ENCODE measurements around the gene LRRC15. TPM values are rescaled to one million over a fixed set of nuclear protein-coding genes. Genes with fewer than 3 reads are reported as not detected.
A peak's percentile ranks its signal among the peaks of the same experiment; 100 is the strongest.

The LRRC15 gene
- total RNA-seq, 8 experiments from 2014 or later, result 0.05 to 0.71 (median 0.21) TPM

DNA sequence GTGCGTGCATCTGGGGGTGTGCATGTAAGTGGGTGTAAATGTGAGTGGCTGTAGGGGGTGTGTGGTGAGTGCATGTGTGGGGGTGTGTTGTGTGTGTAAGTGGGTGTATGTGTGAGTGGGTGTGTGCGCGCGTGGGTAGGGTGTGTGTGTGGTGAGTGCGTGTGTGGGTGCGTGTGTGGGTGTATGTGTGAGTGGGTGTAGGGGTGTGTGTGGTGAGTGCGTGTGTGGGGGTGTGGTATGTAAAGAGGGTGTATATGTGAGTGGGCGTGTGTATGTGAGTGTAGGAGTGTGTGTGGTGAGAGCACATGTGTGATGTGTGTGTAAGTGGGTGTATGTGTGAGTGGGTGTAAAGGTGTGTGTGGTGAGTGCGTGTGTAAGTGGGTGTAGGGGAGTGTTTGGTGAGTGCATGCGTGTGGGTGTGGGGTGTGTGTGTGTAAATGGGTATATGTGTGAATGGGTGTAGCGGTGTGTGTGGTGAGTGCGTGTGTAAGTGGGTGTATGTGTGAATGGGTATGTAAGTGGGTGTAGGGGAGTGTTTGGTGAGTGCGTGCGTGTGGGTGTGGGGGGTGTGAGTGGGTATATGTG lies 17.5 kb downstream of the LRRC15 start:
- ATAC-seq (replicated peaks in 6 of 8), result no peak
- H3K27ac ChIP-seq, result peak overlapping the region in 1 of 2 donors; percentile 89
- H3K4me1 ChIP-seq (replicated peaks in 1 of 2), result peaks cover 4 to 16% of the 10 kb centered on the region in 2 donors
- H3K4me3 ChIP-seq, result no peak overlapping the region
- WGBS, 10 experiments, result 33 to 100% (median 100%) methylated on average over 1 to 4 of the region's 14 CpGs; no CpG with 5 or more reads in 2 of the 10 experiments
- in situ Hi-C loops (cut with MboI; ENCODE audit: low pct_unique_long_range_greater_than_20kb in 2 of 9, low sequenced_read_pairs in 9 of 9, unreplicated experiment in 9 of 9), result no loop called here

DNA sequence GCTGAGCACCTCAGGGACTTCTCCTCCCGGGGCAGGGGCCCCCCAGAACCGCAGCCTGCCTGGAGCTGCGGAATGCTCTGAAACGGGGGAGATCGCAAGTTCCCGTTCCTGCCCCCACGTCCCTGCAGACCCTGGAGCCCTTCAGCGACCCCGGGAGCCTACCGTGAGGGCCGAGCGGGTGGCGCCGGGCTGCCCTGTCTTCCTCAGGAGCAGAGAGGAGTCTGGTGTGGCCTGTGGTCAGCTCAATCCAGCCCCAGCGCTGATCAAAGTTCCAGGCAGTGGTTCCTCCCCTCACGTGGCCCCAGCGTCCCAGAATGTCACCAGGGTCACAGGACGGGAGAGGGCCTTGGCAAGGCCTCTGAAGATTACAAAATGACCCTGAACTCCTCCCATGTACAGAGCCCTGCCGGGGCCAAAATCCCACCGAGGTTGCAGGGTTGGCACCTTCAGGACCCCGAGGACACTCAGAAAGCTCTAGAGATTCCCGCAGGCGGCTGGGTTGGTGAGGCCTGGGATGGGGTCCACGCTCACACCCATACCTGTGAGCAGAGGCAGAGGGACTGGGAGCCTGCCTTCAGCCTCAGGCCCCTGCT lies 18.4 kb downstream of the LRRC15 start, which contains the start of gene CPN2:
Gene CPN2, minus strand, starts transcription at position 249 of the 593 bp plus-strand sequence. CDS start 8,626 bp downstream, outside the sequence.
- in situ Hi-C loops (cut with MboI; ENCODE audit: low pct_unique_long_range_greater_than_20kb in 2 of 9, low sequenced_read_pairs in 9 of 9, unreplicated experiment in 9 of 9), result no loop called here

GRCh38 chr3:194350726-194351071 lies 18.8 kb downstream of the LRRC15 start:
- no peak overlapping the region for H3K27ac ChIP-seq
- H3K4me1 ChIP-seq (replicated peaks in 1 of 2), result peaks cover 4 to 16% of the 10 kb centered on the region in 2 donors
- no peak for ATAC-seq (replicated peaks in 6 of 8)
- H3K4me3 ChIP-seq, result no peak overlapping the region
- 80 to 100% (median 94%) methylated on average over 1 to 3 of the region's 3 CpGs; no CpG with 5 or more reads in 7 of the 10 experiments for WGBS, 10 experiments
- in situ Hi-C loops (cut with MboI; ENCODE audit: low pct_unique_long_range_greater_than_20kb in 2 of 9, low sequenced_read_pairs in 9 of 9, unreplicated experiment in 9 of 9), result no loop called here

More for the DNA sequence above, 18.4 kb downstream of the LRRC15 start, which contains the start of gene CPN2:
- WGBS, 10 experiments, result 67 to 90% (median 86%) methylated on average over 2 to 13 of the region's 24 CpGs; no CpG with 5 or more reads in 3 of the 10 experiments
- no peak for ATAC-seq (replicated peaks in 6 of 8)
- Histone ChIP-seq H3K4me3 (no peak within 1 kb of the TSS), H3K4me1 (replicated peaks in 1 of 2) (peaks cover 4 to 16% of the 10 kb centered on the region in 2 donors), H3K27ac (peak within 1 kb of the TSS in 1 of 2 donors; percentile 89)

DNA sequence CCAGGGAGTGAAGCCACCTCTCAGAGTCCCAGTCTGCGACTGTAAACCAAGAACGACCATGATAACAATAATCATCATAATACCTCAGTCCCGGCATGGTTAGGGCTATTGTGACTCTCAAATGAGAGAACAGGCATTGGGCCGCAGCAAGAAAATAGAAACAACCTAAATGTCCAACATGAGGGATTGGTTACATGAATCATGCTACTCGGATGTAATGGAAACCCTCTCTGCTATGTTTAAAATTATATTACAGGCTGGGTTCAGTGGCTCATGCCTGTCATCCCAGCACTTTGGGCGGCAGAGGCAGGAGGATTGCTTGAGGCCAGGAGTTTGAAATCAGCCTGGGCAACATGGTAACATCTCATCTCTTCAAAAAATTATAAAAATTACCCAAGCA lies 21.2 kb downstream of the LRRC15 start:
- Histone ChIP-seq H3K4me3 (no peak overlapping the region), H3K27ac (no peak overlapping the region), H3K4me1 (replicated peaks in 1 of 2) (peaks cover 4 to 9% of the 10 kb centered on the region in 2 donors)
- 17 to 89% (median 73%) methylated on average over 1 to 5 of the region's 6 CpGs; no CpG with 5 or more reads in 4 of the 10 experiments for WGBS, 10 experiments
- in situ Hi-C loops (cut with MboI; ENCODE audit: low pct_unique_long_range_greater_than_20kb in 2 of 9, low sequenced_read_pairs in 9 of 9, unreplicated experiment in 9 of 9), result loop anchor here in 4 of 9 experiments (25.0 kb wide), 1 partner anchor 239 kb away; no protein-coding TSS in a partner anchor
- ATAC-seq (replicated peaks in 6 of 8), result no peak

- H3K4me3 ChIP-seq, result no peak overlapping the region
- peak; percentile 32 to 70 (median 64) for ATAC-seq (replicated peaks in 6 of 8)
- in situ Hi-C loops (cut with MboI; ENCODE audit: low pct_unique_long_range_greater_than_20kb in 2 of 9, low sequenced_read_pairs in 9 of 9, unreplicated experiment in 9 of 9), result loop anchor here in 4 of 9 experiments (25.0 kb wide), 1 partner anchor 241 kb away; no protein-coding TSS in a partner anchor
- H3K4me1 ChIP-seq (replicated peaks in 1 of 2), result no peaks in the 10 kb centered on the region
- WGBS, 10 experiments, result 10 to 100% (median 85%) methylated on average over 1 to 2 of the region's 5 CpGs; no CpG with 5 or more reads in 6 of the 10 experiments
- no peak overlapping the region for H3K27ac ChIP-seq
These were observed 22.9 kb downstream of the LRRC15 start for GRCh38 chr3:194346621-194347020.

- H3K4me3 ChIP-seq, result no peak overlapping the region
- in situ Hi-C loops (cut with MboI; ENCODE audit: low pct_unique_long_range_greater_than_20kb in 2 of 9, low sequenced_read_pairs in 9 of 9, unreplicated experiment in 9 of 9), result loop anchor here in 4 of 9 experiments (25.0 kb wide), 1 partner anchor 241 kb away; no protein-coding TSS in a partner anchor
- no peak for ATAC-seq (replicated peaks in 6 of 8)
- WGBS, 10 experiments, result 80 to 85% methylated on average over 1 to 6 of the region's 9 CpGs; no CpG with 5 or more reads in 8 of the 10 experiments
- H3K4me1 ChIP-seq (replicated peaks in 1 of 2), result no peaks in the 10 kb centered on the region
- no peak overlapping the region for H3K27ac ChIP-seq
These were observed 23.5 kb downstream of the LRRC15 start for GRCh38 chr3:194346035-194346434.

DNA sequence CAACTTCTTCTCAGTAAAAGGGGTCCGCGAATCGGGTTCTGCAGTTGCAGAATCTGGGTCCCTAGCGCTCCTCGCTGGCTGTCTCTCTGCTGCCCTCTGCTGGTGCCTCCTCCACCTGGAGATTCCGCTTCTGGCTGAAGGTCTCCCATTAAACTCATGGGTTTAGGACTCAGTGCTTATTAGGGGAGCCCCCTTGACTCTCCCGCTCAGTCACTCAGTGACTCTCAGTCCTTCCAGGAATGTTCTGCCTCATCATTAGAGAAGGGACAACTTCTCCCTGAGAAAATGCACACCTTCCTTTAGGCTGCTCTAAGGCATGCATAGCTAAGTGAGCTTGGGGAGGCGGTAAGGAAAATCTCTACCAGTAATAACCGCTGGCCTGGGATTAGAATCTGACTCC lies 25.5 kb downstream of the LRRC15 start:
- in situ Hi-C loops (cut with MboI; ENCODE audit: low pct_unique_long_range_greater_than_20kb in 2 of 9, low sequenced_read_pairs in 9 of 9, unreplicated experiment in 9 of 9), result loop anchor here in 4 of 9 experiments (25.0 kb wide), 1 partner anchor 243 kb away; no protein-coding TSS in a partner anchor
- ATAC-seq (replicated peaks in 6 of 8), result peak; percentile 64 to 85 (median 70)
- Histone ChIP-seq H3K27ac (no peak overlapping the region), H3K4me3 (no peak overlapping the region), H3K4me1 (replicated peaks in 1 of 2) (peaks cover 3 to 15% of the 10 kb centered on the region in 2 donors)
- 0 to 48% (median 21%) methylated on average over 1 to 7 of the region's 9 CpGs for WGBS, 10 experiments

DNA sequence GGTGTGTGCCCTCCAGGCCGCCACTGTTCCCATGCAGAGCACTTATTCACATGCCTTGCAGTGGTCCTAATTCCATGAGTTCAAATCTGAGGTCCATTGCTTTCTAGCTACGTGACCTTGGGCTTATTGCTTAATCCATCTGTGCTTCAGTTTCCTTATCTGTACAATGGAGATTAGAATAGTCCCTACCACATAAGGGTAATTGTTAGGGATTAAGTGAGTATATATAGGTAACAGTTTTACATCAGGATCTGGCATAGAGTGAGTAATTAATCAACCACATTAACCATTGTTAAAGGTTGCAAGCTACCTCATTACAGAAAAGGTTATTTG lies 26.0 kb downstream of the LRRC15 start:
- ATAC-seq (replicated peaks in 6 of 8), result no peak
- in situ Hi-C loops (cut with MboI; ENCODE audit: low pct_unique_long_range_greater_than_20kb in 2 of 9, low sequenced_read_pairs in 9 of 9, unreplicated experiment in 9 of 9), result loop anchor here in 4 of 9 experiments (25.0 kb wide), 1 partner anchor 244 kb away; no protein-coding TSS in a partner anchor
- WGBS, 10 experiments, result 40 to 100% (median 78%) methylated on average over 1 to 2 of the region's 2 CpGs; no CpG with 5 or more reads in 4 of the 10 experiments

DNA sequence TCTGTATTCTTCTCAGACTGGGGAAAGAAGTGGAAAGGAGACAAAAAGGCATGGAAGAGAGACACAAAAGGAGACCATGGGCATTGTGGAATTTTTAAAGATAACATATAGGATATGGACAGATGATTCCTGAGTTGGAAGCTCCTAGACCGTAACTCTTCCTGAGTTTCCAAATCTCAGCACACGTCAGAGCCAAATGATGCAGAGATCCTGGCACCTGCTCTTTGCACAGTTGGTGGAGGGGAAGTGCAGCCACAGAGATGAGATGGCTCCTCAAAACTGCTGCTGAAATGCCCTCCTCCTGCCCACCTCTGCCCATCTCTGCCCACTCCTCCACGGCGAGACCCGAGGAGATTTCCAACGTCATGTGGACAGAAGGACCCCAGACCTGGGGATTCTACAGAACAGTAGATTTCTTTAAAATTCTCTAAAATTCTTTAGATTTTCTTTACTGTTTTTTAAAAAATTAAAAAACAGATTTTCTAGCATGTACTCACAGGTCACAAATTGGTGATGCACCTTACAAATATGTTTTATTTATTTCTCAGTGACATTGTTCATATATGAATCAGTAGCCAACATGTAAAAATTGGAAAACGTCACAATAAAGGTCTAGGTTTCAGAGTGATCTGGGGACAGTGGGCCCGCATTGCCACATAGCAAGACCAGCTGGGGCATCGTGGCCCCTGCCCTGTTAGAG lies 26.5 kb downstream of the LRRC15 start:
- in situ Hi-C loops (cut with MboI; ENCODE audit: low pct_unique_long_range_greater_than_20kb in 2 of 9, low sequenced_read_pairs in 9 of 9, unreplicated experiment in 9 of 9), result loop anchor here in 4 of 9 experiments (25.0 kb wide), 1 partner anchor 244 kb away; no protein-coding TSS in a partner anchor
- Histone ChIP-seq H3K4me1 (replicated peaks in 1 of 2) (peaks cover 3 to 15% of the 10 kb centered on the region in 2 donors), H3K27ac (no peak overlapping the region), H3K4me3 (no peak overlapping the region)
- ATAC-seq (replicated peaks in 6 of 8), result no peak
- 37 to 100% (median 89%) methylated on average over 2 to 5 of the region's 9 CpGs; no CpG with 5 or more reads in 1 of the 10 experiments for WGBS, 10 experiments

More for the DNA sequence above, 26.0 kb downstream of the LRRC15 start:
- no peak overlapping the region for H3K27ac ChIP-seq
- H3K4me3 ChIP-seq, result no peak overlapping the region
- peaks cover 3 to 15% of the 10 kb centered on the region in 2 donors for H3K4me1 ChIP-seq (replicated peaks in 1 of 2)

DNA sequence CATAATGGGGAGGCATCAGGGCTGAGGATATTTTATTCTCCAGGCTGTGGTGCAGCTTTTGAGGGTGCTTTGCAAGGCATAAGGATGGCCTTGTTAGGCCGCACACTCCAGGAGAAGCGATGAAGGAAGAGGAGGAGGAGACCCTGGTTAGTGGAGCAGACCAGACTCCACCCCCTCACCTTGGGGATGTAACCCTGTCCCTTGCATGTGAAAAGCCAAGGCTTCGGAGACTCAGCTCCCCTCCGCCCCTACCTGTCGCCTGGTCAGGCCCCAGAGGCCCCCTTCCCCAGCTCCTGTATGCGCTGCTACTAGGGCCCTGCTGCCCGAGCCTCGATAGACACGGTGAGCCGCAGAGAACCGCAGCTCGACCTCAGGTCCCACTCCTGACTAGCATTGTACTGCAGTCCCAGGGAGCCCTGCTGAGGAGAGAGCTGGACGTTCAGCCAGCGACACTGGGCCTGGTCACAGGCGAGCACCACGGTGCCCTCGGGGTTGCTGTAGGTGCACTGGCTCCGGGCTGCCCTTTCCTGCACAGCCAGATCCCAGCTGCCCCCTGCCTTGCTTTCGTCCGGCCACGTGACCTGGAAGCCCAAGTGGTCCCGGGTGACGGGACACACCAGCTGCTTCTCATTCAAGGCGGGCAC lies 28.7 kb downstream of the LRRC15 start:
- in situ Hi-C loops (cut with MboI; ENCODE audit: low pct_unique_long_range_greater_than_20kb in 2 of 9, low sequenced_read_pairs in 9 of 9, unreplicated experiment in 9 of 9), result loop anchor here in 4 of 9 experiments (25.0 kb wide), 1 partner anchor 246 kb away; no protein-coding TSS in a partner anchor
- 53 to 100% (median 87%) methylated on average over 3 to 13 of the region's 24 CpGs; no CpG with 5 or more reads in 5 of the 10 experiments for WGBS, 10 experiments
- Histone ChIP-seq H3K4me3 (no peak overlapping the region), H3K27ac (no peak overlapping the region), H3K4me1 (replicated peaks in 1 of 2) (peaks cover 7 to 15% of the 10 kb centered on the region in 2 donors)
- no peak for ATAC-seq (replicated peaks in 6 of 8)

GRCh38 chr3:194339840-194340239 lies 29.7 kb downstream of the LRRC15 start:
- no peak for ATAC-seq (replicated peaks in 6 of 8)
- in situ Hi-C loops (cut with MboI; ENCODE audit: low pct_unique_long_range_greater_than_20kb in 2 of 9, low sequenced_read_pairs in 9 of 9, unreplicated experiment in 9 of 9), result loop anchor here in 7 of 9 experiments (10.0 to 25.0 kb wide), 5 partner anchors 55 to 255 kb away; partner anchors contain the start of gene GP5 (in 1 of the 7)
- peaks cover 7 to 15% of the 10 kb centered on the region in 2 donors for H3K4me1 ChIP-seq (replicated peaks in 1 of 2)
- H3K4me3 ChIP-seq, result no peak overlapping the region
- H3K27ac ChIP-seq, result no peak overlapping the region
- 20 to 63% (median 45%) methylated on average over 1 to 5 of the region's 5 CpGs for WGBS, 10 experiments

DNA sequence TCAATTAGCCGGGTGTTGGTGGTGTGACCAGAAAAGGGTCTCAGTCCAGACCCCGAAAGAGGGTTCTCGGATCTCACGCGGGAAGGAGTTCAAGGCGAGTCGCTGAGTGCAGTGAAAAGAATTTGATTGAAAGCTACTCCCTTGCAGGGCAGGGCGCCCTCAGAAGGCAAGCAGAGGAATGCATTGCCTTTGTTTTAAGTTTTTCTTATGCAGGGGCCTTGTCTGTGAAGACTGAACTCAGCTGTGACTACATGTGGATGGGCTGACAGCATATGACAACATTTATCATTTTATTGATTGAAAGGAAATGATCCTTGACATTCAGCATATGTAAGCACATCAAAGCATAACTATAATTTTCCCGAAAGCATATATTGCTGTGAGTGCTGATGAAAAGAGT lies 30.2 kb downstream of the LRRC15 start:
- Histone ChIP-seq H3K4me1 (replicated peaks in 1 of 2) (peaks cover 7 to 15% of the 10 kb centered on the region in 2 donors), H3K27ac (no peak overlapping the region), H3K4me3 (no peak overlapping the region)
- 33 to 92% (median 71%) methylated on average over 1 to 7 of the region's 9 CpGs; no CpG with 5 or more reads in 2 of the 10 experiments for WGBS, 10 experiments
- no peak for ATAC-seq (replicated peaks in 6 of 8)
- in situ Hi-C loops (cut with MboI; ENCODE audit: low pct_unique_long_range_greater_than_20kb in 2 of 9, low sequenced_read_pairs in 9 of 9, unreplicated experiment in 9 of 9), result loop anchor here in 7 of 9 experiments (10.0 to 25.0 kb wide), 5 partner anchors 55 to 255 kb away; partner anchors contain the start of gene GP5 (in 1 of the 7)
